Activated T-helper 17 cell treated with anti-CD3 and anti-CD28 coated beads, Interleukin-2, amount 50 U/mL, for 72 hours (primary cell): ENCODE data around the gene LRMDA. TPM values are rescaled to one million over a fixed set of nuclear protein-coding genes. Genes with fewer than 3 reads are reported as not detected.

ENCODE experiments used
- ATAC-seq: fragments of 150-1000 bp; cut with Tn5 transposase; replicated peaks from 2 replicates; pipeline ENCODE4 v1.10.0; 2021; ENCODE audit warnings: mild to moderate bottlenecking, moderate library complexity
- H3K27ac Mint-ChIP-seq: one replicate; pipeline ENCODE4 v1.8.0; 2022; ENCODE audit warnings: mixed read lengths
- H3K27me3 Mint-ChIP-seq: one replicate; pipeline ENCODE4 v1.8.0; 2022; ENCODE audit warnings: mixed read lengths
- H3K36me3 Mint-ChIP-seq: one replicate; pipeline ENCODE4 v1.8.0; 2022; ENCODE audit warnings: low read depth, mild to moderate bottlenecking, mixed read lengths
- H3K4me1 Mint-ChIP-seq: one replicate; pipeline ENCODE4 v1.8.0; 2022; ENCODE audit warnings: mixed read lengths
- H3K4me3 Mint-ChIP-seq: one replicate; pipeline ENCODE4 v1.8.0; 2022; ENCODE audit warnings: mild to moderate bottlenecking, mixed read lengths
- H3K9me3 Mint-ChIP-seq: one replicate; pipeline ENCODE4 v1.8.0; 2022; ENCODE audit warnings: mixed read lengths
- total RNA-seq, 2 donors: library from RNA; stranded (reverse); gene quantifications; one replicate each; pipeline ENCODE4 v1.2.3, GENCODE V29; 2022

The LRMDA gene
- total RNA-seq, 2 donors from 2014 or later, result not detected

DNA sequence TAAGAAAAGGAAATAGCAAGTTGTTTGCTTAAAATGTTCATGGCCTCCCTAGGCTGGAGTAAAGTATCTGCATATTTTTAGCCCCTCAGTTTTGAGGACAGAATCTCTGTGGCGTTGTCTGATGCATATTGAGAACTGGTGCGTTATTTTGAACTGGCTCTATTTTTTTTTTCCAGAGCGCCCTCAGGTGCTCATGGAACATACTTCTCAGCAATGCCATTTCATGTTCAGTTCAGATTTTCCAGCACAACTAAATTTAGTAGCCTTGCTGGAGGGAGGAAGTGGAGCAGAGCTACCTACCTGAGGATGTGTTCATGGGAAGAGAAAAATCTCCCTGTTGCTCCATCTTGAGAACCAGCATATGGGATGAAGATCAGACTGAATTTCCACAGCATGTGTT lies 870.5 kb downstream of the LRMDA start:
- Mint-ChIP-seq H3K27me3 (peaks cover 6% of the 10 kb centered on the region), H3K9me3 (no peaks in the 10 kb centered on the region), H3K4me3 (no peak overlapping the region), H3K4me1 (no peaks in the 10 kb centered on the region), H3K36me3 (no peaks in the 10 kb centered on the region), H3K27ac (no peak overlapping the region)
- ATAC-seq, result no peak

DNA sequence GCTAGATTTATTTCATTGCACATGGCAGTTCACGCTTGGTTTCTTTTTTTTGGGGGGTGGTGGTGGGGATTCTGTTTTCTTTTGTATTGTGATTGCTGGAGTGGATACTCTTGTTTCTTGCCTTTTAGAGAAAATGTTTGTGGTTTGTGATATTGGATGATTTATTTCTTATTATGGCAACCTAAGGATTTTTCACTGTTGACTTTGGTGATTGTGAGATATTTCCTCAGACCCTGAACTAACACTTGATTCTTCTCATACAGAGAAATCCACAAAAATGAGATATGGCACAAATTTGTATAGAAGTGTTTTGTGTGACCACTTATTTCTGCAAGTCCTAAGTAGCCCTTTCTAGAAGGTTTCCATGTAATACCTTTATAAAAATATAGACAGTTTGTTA lies 871.1 kb downstream of the LRMDA start:
- Mint-ChIP-seq H3K4me1 (no peaks in the 10 kb centered on the region), H3K9me3 (no peaks in the 10 kb centered on the region), H3K27ac (no peak overlapping the region), H3K27me3 (peaks cover 6% of the 10 kb centered on the region), H3K36me3 (no peaks in the 10 kb centered on the region), H3K4me3 (no peak overlapping the region)
- no peak for ATAC-seq

DNA sequence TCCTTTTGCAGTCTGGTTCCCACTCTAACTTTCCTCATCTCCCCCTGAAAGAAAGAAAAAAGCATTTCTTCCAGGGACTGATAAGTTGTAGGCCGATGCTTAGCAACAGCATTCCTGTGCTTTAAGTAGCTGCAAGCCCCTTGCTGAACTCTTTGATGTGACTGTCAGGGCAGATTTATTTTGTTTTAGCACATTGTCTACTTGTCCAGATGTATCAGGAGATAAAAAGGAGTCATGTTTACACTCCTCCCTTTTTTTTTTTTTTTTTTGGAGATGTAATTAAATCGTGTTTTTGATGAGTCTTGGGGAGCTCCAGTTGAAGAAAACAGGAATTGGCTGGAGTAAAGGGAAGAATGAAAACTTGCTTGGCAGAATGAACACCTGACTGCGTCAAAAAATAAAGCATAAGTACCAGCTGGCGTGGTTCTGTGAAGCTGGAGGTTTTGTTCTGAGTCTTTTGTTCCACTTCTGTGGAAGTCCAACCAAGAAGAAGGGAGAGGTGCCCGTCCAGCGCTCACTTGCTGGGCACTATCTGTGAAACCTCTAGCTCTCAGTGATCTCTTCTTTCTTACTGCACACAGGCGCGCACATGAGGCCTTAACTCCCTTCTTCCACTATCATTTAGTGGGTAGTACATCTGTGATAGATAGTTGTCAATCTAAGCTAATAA lies 871.7 kb downstream of the LRMDA start:
- H3K9me3 Mint-ChIP-seq, result no peaks in the 10 kb centered on the region
- H3K4me1 Mint-ChIP-seq, result no peaks in the 10 kb centered on the region
- H3K36me3 Mint-ChIP-seq, result no peaks in the 10 kb centered on the region
- no peak overlapping the region for H3K4me3 Mint-ChIP-seq
- ATAC-seq, result no peak
- peaks cover 6% of the 10 kb centered on the region for H3K27me3 Mint-ChIP-seq
- no peak overlapping the region for H3K27ac Mint-ChIP-seq

DNA sequence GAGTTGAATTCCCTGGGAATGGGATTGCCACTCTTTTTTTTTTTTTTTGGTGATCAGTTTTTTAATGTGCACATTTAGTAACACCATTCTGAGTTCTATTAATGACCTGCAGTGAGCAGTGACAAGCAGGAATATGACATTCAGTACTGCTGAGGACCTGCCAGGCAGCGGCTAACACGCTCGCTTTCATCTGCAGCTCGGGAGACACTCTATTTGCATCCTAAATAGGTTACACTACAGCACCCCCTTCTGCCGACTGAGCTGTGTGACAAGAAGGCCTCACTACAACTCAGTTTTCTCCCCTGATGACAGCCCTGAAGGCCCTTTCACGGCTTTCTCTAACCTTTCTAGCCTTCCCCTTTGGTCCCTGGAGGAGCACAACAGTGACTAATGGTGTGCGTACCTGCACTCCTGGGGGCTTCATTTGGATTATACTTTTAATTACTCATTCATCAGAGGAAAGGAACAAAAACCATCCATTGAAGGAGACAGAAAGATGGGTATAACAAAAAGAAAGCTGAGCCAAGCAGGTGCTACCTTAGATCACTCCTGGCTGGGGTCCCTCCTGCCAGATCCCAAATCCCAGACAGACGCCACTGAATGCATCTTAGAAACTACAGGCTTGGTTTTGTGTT lies 872.4 kb downstream of the LRMDA start:
- no peak for ATAC-seq

DNA sequence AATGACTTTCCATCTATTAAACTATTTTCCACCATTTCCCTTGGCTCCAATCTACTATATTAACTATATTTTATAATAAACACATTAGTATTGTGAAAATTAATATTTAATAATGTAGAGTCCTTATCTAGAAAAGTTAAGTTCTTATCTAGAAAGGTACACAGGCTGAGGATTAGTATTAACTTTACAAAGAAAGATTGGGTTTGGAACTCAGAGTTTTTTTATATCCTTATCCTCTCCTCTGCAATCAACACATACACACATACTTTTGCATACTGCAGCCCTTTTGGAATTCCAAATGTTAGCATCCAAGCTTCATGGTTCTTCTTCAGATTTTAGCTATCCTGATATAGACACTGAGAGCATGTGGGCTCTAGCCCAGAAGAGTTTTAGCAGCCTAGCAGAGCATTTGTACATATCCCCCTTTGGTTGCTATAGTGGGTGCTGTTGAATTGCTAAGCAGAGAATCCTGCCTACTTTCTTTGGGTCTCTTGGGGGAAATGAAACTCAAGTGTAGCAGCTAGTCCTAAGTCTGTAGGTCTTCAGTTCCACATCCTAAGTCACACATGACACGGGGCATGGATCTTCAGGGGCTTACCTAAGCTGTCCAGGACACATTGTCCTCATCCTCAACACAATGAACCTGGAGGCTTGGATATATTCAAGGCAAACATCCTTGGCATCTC lies 874.6 kb downstream of the LRMDA start:
- Mint-ChIP-seq H3K4me3 (no peak overlapping the region), H3K27ac (no peak overlapping the region), H3K27me3 (peaks cover 11% of the 10 kb centered on the region), H3K36me3 (no peaks in the 10 kb centered on the region), H3K9me3 (no peaks in the 10 kb centered on the region), H3K4me1 (no peaks in the 10 kb centered on the region)
- ATAC-seq, result no peak

More for the DNA sequence above, 872.4 kb downstream of the LRMDA start:
- Mint-ChIP-seq H3K9me3 (no peaks in the 10 kb centered on the region), H3K36me3 (no peaks in the 10 kb centered on the region), H3K4me3 (no peak overlapping the region), H3K27ac (no peak overlapping the region), H3K4me1 (no peaks in the 10 kb centered on the region), H3K27me3 (peaks cover 6% of the 10 kb centered on the region)

DNA sequence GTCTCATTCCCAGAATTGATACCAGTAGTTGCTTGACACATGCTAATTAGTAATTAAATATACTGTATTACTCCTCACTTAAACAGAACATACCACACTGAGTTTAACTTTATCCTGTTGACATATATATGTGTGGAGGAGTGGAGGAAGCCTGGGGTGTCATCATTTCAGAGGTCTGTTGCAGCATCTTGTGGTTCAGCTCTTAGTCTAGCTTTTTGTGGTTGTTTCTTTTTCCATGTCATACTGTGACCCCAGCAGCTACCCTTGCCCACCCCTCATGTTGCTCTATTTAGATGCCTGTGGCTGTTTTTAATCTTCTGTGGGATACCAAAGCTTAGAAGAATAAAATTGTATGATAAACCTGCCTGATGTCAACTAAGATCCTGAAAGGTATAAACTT lies 875.4 kb downstream of the LRMDA start:
- Mint-ChIP-seq H3K9me3 (no peaks in the 10 kb centered on the region), H3K4me3 (no peak overlapping the region), H3K27me3 (peaks cover 11% of the 10 kb centered on the region), H3K36me3 (no peaks in the 10 kb centered on the region), H3K4me1 (no peaks in the 10 kb centered on the region), H3K27ac (no peak overlapping the region)
- ATAC-seq, result no peak

DNA sequence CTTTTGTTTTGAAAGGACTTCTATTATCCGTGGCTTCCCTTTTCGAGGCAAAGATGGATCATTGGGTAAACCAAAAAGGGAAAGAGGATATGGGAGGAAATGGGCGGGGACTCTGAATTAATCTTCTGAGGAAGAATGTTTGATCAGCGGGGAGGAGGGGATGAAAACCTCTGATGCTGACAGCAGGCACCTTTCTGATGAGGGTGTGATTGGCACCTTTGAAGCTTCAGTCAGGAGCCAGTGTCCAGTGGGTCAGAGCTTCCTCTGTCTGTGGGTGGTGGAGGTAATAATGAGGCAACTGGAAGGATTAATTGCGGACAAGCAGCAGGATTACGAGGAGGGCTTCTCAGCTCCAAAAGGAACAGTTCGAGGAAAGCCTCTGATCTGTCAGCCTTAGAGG lies 877.6 kb downstream of the LRMDA start:
- H3K36me3 Mint-ChIP-seq, result no peaks in the 10 kb centered on the region
- H3K4me1 Mint-ChIP-seq, result no peaks in the 10 kb centered on the region
- no peak overlapping the region for H3K4me3 Mint-ChIP-seq
- peaks cover 11% of the 10 kb centered on the region for H3K27me3 Mint-ChIP-seq
- H3K27ac Mint-ChIP-seq, result no peak overlapping the region
- no peaks in the 10 kb centered on the region for H3K9me3 Mint-ChIP-seq
- ATAC-seq, result no peak

DNA sequence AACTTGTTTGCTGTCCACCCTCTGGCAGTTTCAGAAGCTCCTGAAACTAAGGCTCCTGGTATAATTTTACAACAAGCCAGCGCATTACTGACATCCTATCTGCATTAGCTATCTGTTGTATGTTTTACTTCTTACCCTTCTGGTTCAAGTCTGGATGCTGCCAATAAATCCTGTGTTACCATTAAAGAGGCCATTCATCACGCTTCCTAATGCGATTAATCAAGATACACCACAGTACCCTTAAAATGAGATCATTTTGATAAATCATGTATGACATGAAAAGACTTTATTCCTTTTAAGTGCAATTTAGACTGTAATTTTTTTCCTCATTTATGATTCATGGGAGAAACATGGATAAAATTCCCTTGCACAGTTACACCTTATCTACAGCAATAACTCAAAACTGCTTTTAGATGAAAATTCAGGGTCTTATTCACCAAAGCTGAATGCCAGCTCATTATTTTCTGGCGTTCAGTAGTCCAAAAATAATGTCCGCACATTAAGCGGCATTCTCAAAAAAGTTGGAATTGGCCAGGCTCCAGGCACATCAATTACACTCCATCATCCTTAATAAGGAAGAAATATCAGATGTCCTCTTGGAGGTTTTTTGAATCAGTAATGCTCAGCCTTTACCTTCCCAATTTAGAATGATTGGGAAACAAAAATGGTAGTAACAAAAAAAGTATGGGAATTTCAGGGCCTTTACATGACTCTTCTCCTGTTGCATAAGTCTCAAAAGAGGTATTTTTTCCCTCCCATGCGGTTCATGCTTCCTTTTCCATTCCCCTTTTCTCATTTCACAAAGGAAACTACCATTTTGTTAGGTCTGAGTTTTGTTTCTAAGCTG lies 878.5 kb downstream of the LRMDA start:
- Mint-ChIP-seq H3K27me3 (peaks cover 5% of the 10 kb centered on the region), H3K4me3 (no peak overlapping the region), H3K27ac (no peak overlapping the region), H3K9me3 (no peaks in the 10 kb centered on the region), H3K36me3 (no peaks in the 10 kb centered on the region), H3K4me1 (no peaks in the 10 kb centered on the region)
- ATAC-seq, result no peak

DNA sequence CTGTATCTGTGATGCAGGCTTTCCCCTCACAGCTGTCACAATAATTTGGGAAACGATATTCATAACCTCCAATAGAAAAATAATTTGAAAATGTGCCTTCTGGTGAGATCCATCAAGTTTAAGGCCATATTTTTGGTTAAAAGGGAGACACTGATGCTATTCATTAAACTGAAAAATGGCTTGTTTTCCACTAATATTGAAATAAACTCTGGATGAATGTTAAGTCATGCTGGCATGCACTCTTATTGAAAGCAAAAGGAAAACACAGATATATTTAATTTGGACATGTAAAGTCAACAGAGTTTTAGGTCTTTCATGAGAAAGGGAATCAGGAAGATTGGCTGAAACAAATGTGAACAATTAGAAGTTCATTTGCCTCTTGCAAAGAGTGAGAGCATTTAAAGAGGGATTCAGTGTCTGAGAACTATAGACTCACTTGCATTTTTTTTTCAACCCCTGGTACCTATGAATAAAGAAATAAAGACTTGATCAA lies 879.2 kb downstream of the LRMDA start:
- Mint-ChIP-seq H3K9me3 (no peaks in the 10 kb centered on the region), H3K27ac (no peak overlapping the region), H3K36me3 (no peaks in the 10 kb centered on the region), H3K4me1 (no peaks in the 10 kb centered on the region), H3K4me3 (no peak overlapping the region), H3K27me3 (peaks cover 5% of the 10 kb centered on the region)
- ATAC-seq, result no peak

DNA sequence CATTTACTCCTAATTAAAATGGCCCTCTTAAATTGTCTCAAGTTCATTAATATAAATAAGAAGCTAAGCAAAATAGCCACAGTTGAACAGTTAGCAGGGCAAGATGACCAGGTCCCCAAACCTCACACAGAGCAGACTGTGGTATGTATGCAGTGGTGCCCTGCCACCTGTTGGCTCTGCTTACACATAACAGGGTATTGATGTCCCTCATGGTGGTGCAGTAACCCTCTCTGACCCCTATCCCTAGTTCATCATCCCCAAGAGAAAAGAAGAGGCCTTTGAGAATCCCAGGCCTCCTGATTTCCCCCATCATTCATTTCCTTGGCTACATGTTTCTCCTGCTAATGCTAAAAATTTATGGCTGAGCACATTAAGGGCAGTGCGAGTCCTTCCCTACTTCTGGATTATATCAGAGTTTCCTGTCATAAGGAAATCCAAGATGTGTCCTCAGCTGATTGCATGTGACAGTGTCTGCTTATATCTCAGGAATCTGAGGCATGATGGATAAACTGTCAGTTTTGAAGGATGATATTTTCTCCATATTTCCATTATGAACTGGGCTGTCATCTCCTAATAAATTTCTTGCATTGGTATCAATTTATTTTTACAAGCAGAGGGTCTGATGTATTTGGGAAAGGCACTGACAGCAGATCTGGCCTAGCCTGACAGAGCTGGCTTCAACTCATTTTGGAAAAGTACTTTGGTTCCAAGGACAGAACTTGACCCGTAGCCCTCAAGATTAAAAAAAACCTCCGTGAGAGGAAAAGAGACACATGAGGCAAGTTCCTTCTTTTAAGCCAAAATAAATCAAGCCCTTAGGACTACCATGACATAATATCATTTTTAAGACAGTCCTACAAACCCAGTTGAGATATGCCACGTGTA lies 880.6 kb downstream of the LRMDA start:
- Mint-ChIP-seq H3K36me3 (no peaks in the 10 kb centered on the region), H3K9me3 (no peaks in the 10 kb centered on the region), H3K27me3 (peaks cover 5% of the 10 kb centered on the region), H3K27ac (no peak overlapping the region), H3K4me1 (no peaks in the 10 kb centered on the region), H3K4me3 (no peak overlapping the region)
- ATAC-seq, result no peak

DNA sequence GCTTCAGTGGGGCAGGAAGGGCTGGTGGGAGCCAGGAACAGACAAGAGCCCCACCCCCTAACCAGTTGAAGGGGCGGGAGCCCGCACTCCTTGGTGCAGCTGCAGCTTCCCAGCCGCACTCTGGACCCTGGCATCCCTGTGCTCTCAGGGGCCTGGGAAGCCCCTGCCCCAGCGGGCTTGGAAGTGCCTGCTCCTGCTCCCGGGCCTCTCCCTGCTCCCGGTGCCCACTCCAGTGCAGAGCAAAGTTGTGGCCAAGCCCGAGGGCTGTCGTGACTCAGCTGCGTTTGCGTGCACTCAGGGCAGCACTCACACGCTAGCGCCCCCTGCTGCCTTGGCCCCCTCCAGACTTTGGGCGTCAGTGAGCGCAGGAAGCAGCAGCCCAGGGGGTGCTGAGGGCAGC lies 883.8 kb downstream of the LRMDA start:
- no peak overlapping the region for H3K4me3 Mint-ChIP-seq
- peaks cover 5% of the 10 kb centered on the region for H3K9me3 Mint-ChIP-seq
- H3K27me3 Mint-ChIP-seq, result no peaks in the 10 kb centered on the region
- H3K4me1 Mint-ChIP-seq, result no peaks in the 10 kb centered on the region
- ATAC-seq, result no peak
- H3K36me3 Mint-ChIP-seq, result no peaks in the 10 kb centered on the region
- no peak overlapping the region for H3K27ac Mint-ChIP-seq

DNA sequence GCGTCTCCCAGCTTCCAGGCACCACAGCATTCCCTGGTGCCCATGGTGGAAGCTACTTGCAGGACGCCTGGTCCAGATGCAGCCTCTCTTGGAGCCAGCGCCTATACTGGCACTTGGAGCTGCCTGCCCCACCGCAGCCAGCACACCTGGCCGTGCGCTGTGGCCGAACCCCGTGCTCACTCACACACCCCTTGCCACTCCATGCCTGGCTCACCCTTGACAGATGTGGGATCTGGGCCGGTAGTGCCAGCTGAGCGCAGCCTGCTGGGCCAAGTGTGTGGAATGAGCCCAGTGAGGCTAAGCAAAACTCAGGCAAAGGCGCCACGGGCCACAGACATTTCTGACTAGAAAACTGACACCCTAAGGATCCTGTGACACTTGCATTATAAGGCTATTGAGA lies 884.8 kb downstream of the LRMDA start:
- no peak for ATAC-seq
- no peak overlapping the region for H3K4me3 Mint-ChIP-seq

DNA sequence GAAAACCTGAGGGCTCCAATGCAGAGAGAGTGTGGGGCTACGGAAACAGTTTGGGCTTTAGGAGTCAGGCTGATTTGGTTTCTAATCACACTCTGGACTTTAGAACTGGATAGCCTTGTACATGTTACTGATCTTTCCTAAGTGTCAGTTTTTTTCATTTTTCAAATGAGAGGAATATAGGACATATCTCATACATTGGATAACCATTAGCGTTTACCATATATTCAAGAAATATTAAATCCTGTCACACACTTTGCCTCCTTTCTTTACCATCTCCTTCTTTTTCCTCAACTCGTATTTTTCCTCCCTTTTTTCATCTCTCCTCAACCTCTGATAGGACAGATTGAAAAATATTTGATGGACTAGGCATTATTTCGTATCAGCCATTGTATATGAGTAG lies 885.7 kb downstream of the LRMDA start:
- no peaks in the 10 kb centered on the region for H3K36me3 Mint-ChIP-seq
- ATAC-seq, result no peak
- H3K4me3 Mint-ChIP-seq, result no peak overlapping the region
- H3K27me3 Mint-ChIP-seq, result no peaks in the 10 kb centered on the region
- no peak overlapping the region for H3K27ac Mint-ChIP-seq
- H3K4me1 Mint-ChIP-seq, result no peaks in the 10 kb centered on the region
- peaks cover 5% of the 10 kb centered on the region for H3K9me3 Mint-ChIP-seq

More for the DNA sequence above, 884.8 kb downstream of the LRMDA start:
- Mint-ChIP-seq H3K9me3 (peaks cover 5% of the 10 kb centered on the region), H3K36me3 (no peaks in the 10 kb centered on the region), H3K27me3 (no peaks in the 10 kb centered on the region), H3K4me1 (no peaks in the 10 kb centered on the region), H3K27ac (no peak overlapping the region)

DNA sequence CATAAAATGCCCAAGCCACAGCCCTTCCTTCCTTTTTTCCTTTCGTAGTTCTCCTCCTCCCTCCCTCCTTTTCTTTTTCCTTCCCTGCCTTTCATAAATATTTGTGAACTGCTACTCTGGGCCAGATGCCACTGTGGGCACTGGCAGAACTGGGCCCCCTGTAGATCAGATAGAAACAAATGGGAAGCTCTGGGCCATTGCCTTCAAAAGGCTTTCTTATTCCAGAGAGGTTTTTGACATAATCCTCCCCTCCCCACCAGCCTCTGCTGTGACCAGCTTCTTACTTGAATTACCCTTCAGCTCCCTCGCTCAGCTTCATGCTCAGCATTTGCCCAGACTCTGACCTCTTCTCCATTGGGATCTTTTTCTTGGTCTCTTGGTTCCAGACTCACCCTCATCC lies 886.8 kb downstream of the LRMDA start:
- no peaks in the 10 kb centered on the region for H3K36me3 Mint-ChIP-seq
- ATAC-seq, result no peak
- H3K9me3 Mint-ChIP-seq, result peaks cover 5% of the 10 kb centered on the region
- H3K27me3 Mint-ChIP-seq, result no peaks in the 10 kb centered on the region
- H3K27ac Mint-ChIP-seq, result no peak overlapping the region
- H3K4me3 Mint-ChIP-seq, result no peak overlapping the region
- H3K4me1 Mint-ChIP-seq, result no peaks in the 10 kb centered on the region
